Small intestine (tissue), 7 donors: Measurements from ENCODE around the gene CYB5D1. TPM values are rescaled to one million over a fixed set of nuclear protein-coding genes. Genes with fewer than 3 reads are reported as not detected.
A peak's percentile ranks its signal among the peaks of the same experiment; 100 is the strongest.

Experiments
- DNase-seq, 2 donors: peaks; one replicate each; pipeline versions ENCODE4 v3.0.0 to v3.0.0-alpha.2; 2013
- FAIRE-seq: peaks from 2 replicates; lab custom pipeline; 2012; peaks lifted over from hg19 to GRCh38; lab: Jason Lieb, UNC
- H3K27ac ChIP-seq, 3 donors: one replicate each; pipeline ENCODE4 v1.5.1; 2013; ENCODE audit warnings: low read length in 2 of 3, mild to moderate bottlenecking in 2 of 3, control low read depth in 1 of 3, inconsistent platforms in 1 of 3, low read depth in 1 of 3, moderate library complexity in 1 of 3
- H3K27me3 ChIP-seq, 3 donors: one replicate each; pipeline ENCODE4 v1.6.1; 2013; ENCODE audit warnings: low read length in 3 of 3, inconsistent platforms in 1 of 3; ENCODE audit not compliant: control insufficient read depth in 3 of 3, insufficient read depth in 3 of 3
- H3K36me3 ChIP-seq, 3 donors: one replicate each; pipeline ENCODE4 v1.6.1; 2013; ENCODE audit warnings: low read length in 3 of 3, inconsistent platforms in 1 of 3, low read depth in 1 of 3, mild to moderate bottlenecking in 1 of 3, moderate library complexity in 1 of 3; ENCODE audit not compliant: control insufficient read depth in 3 of 3, insufficient read depth in 2 of 3
- H3K4me1 ChIP-seq, 3 donors: one replicate each; pipeline ENCODE4 v1.6.1; 2013; ENCODE audit warnings: low read length in 2 of 3, inconsistent platforms in 1 of 3, low read depth in 1 of 3, mild to moderate bottlenecking in 1 of 3, moderate library complexity in 1 of 3; ENCODE audit not compliant: control insufficient read depth in 3 of 3, insufficient read depth in 2 of 3
- H3K4me3 ChIP-seq, 3 donors: one replicate each; pipeline ENCODE4 v1.5.1; 2013; ENCODE audit warnings: low read length in 3 of 3, control low read depth in 1 of 3, inconsistent platforms in 1 of 3, low read depth in 1 of 3, mild to moderate bottlenecking in 1 of 3, moderate library complexity in 1 of 3
- H3K9me3 ChIP-seq, 2 donors: one replicate each; pipeline ENCODE4 v1.6.1; 2013; ENCODE audit warnings: low read depth in 1 of 2, low read length in 1 of 2; ENCODE audit not compliant: control insufficient read depth in 2 of 2, insufficient read depth in 1 of 2
- WGBS, 3 donors: extraction: QIAGEN DNeasy Blood & Tissue Kit; methylation state at CpG; one replicate each; pipeline ENCODE4 v1.1.7; 2013; 5-methylcytosine and 5-hydroxymethylcytosine counted together
- polyA plus RNA-seq, 4 donors: library from polyadenylated mRNA; stranded (reverse) in 3 of 4; unstranded in 1 of 4; fragments of 200-250 nt in 3 of 4; fragments of 120-200 nt in 1 of 4; gene quantifications; one replicate each; pipeline versions ENCODE4 v1.2.1 to v1.2.3, GENCODE V29; 2013
- donor health status: healthy with polysubstance abuse.
- donor health status: control.
- donor health status: control.
- donor health status: Bipolar disorder and iron deficiency.
- donor health status: healthy.

The CYB5D1 gene
- polyA plus RNA-seq, 4 donors: 4.9 to 13.0 (median 6.4) TPM

- Histone ChIP-seq H3K4me3 (no peak overlapping the region), H3K36me3 (peaks cover 0 to 10% (median 0%) of the 10 kb centered on the region in 3 donors), H3K27ac (no peak overlapping the region), H3K27me3 (no peaks in the 10 kb centered on the region), H3K9me3 (no peaks in the 10 kb centered on the region), H3K4me1 (no peaks in the 10 kb centered on the region)
- DNase-seq: no peak
- 92 to 93% (median 93%) methylated on average over 5 of the region's 5 CpGs for WGBS, 3 donors
- FAIRE-seq: no peak
Observed at GRCh38 chr17:7864995-7865650, 7.3 kb downstream of the CYB5D1 start.

- Histone ChIP-seq H3K27me3 (no peaks in the 10 kb centered on the region), H3K4me1 (no peaks in the 10 kb centered on the region), H3K4me3 (no peak overlapping the region), H3K27ac (no peak overlapping the region), H3K36me3 (peaks cover 0 to 21% (median 0%) of the 10 kb centered on the region in 3 donors), H3K9me3 (no peaks in the 10 kb centered on the region)
- DNase-seq (peak in 1 of 2 donors; percentile 33), FAIRE-seq (no peak)
- 57 to 59% (median 58%) methylated on average over 5 of the region's 5 CpGs for WGBS, 3 donors
Observed at GRCh38 chr17:7867881-7868329, 10.1 kb downstream of the CYB5D1 start.

DNA sequence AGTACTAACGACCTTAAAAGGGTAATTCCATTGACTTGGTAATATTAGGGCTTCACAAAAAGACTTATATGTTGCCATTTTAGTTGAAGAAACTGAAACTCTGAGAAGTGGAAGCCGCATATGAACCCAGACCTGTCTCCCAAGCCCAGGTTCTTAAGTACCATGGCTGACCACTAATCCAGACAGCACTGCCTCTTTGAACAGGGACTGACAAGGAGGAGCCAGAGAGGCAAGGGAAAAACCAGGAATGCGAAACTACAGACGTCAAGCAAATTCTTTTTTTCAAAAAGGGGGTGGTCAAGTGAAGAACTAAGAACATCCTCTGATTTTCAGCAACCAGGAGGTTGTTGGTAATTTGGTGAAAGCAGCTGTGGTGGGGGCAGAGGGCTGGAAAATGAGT is 15.2 kb downstream of the CYB5D1 start:
- DNase-seq (no peak), FAIRE-seq (no peak)
- Histone ChIP-seq H3K36me3 (peaks cover 0 to 24% (median 0%) of the 10 kb centered on the region in 3 donors), H3K27ac (no peak overlapping the region), H3K9me3 (no peaks in the 10 kb centered on the region), H3K27me3 (no peaks in the 10 kb centered on the region), H3K4me1 (no peaks in the 10 kb centered on the region), H3K4me3 (no peak overlapping the region)
- 78 to 81% (median 79%) methylated on average over 4 of the region's 4 CpGs for WGBS, 3 donors

- FAIRE-seq: no peak
- 87 to 92% (median 89%) methylated on average over 2 of the region's 2 CpGs for WGBS, 3 donors
- peaks cover 0 to 30% (median 0%) of the 10 kb centered on the region in 3 donors for H3K36me3 ChIP-seq
Observed at GRCh38 chr17:7875804-7876370, 18.1 kb downstream of the CYB5D1 start.

GRCh38 chr17:7878234-7878633 is 20.4 kb downstream of the CYB5D1 start:
- WGBS, 3 donors: 89 to 94% (median 93%) methylated on average over 7 of the region's 7 CpGs
- FAIRE-seq (no peak), DNase-seq (no peak)
- Histone ChIP-seq H3K36me3 (peaks cover 0 to 30% (median 4%) of the 10 kb centered on the region in 3 donors), H3K27me3 (no peaks in the 10 kb centered on the region), H3K9me3 (no peaks in the 10 kb centered on the region), H3K27ac (no peak overlapping the region), H3K4me1 (peaks cover 2 to 29% (median 4%) of the 10 kb centered on the region in 3 donors), H3K4me3 (no peak overlapping the region)

More at GRCh38 chr17:7875804-7876370, 18.1 kb downstream of the CYB5D1 start:
- no peaks in the 10 kb centered on the region for H3K27me3 ChIP-seq
- no peak for DNase-seq
- no peak overlapping the region for H3K27ac ChIP-seq
- H3K9me3 ChIP-seq: no peaks in the 10 kb centered on the region
- no peak overlapping the region for H3K4me3 ChIP-seq
- H3K4me1 ChIP-seq: peaks cover 0 to 11% (median 0%) of the 10 kb centered on the region in 3 donors

- FAIRE-seq (no peak), DNase-seq (no peak)
- peaks cover 2 to 38% (median 4%) of the 10 kb centered on the region in 3 donors for H3K4me1 ChIP-seq
- no peaks in the 10 kb centered on the region for H3K9me3 ChIP-seq
- peaks cover 0 to 24% (median 4%) of the 10 kb centered on the region in 3 donors for H3K36me3 ChIP-seq
- H3K4me3 ChIP-seq: no peak overlapping the region
- no peaks in the 10 kb centered on the region for H3K27me3 ChIP-seq
- WGBS, 3 donors: 60 to 66% (median 62%) methylated on average over 3 of the region's 3 CpGs
- H3K27ac ChIP-seq: no peak overlapping the region
Observed at GRCh38 chr17:7880076-7880868, 22.5 kb downstream of the CYB5D1 start.

DNA sequence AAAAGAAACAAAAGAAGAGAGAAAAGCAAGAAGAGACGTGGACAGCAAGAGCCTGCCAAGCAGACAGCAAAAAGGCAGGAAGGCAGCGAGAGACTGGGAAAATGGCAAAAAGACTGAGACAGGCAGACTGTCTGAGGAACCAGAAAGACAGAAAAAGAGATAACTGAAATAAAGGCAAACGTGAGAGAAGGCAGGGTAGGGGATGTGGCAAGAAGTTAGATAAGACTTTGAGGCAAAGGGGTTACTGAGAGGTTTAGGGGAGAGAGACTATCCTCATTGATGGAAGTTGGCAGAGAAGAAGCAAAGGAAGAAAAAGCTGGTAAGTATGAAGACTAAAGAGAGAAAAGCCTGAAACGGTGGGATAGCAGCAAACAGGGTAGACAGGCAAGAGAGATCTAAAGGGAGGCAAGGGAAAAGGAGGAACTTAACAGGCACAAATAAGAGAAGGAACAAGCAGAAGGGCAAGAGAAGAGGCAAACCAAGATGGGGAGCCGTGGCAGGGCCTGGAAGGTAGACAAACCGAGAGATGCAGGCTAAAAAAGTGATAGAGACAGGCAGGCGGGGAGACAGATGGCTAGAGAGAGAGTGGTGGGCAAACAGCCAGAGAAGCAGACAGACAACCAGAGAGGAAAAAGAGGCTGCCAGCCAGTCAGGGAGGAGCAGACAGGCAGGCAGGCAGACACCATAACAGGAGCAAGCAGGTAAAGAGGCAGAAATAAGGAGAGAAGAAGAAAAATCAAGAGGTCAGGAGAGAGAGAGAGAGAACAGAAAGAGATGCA is 23.7 kb downstream of the CYB5D1 start:
- WGBS, 3 donors: 54 to 78% (median 66%) methylated on average over 7 of the region's 7 CpGs
- DNase-seq (no peak), FAIRE-seq (no peak)
- Histone ChIP-seq H3K36me3 (peaks cover 0 to 21% (median 4%) of the 10 kb centered on the region in 3 donors), H3K9me3 (no peaks in the 10 kb centered on the region), H3K27ac (peak overlapping the region in 1 of 3 donors; percentile 41), H3K4me1 (peaks cover 2 to 43% (median 4%) of the 10 kb centered on the region in 3 donors), H3K27me3 (no peaks in the 10 kb centered on the region), H3K4me3 (no peak overlapping the region)
